ENCODE results near the gene TMEM236.

TMEM236 gene

DNA sequence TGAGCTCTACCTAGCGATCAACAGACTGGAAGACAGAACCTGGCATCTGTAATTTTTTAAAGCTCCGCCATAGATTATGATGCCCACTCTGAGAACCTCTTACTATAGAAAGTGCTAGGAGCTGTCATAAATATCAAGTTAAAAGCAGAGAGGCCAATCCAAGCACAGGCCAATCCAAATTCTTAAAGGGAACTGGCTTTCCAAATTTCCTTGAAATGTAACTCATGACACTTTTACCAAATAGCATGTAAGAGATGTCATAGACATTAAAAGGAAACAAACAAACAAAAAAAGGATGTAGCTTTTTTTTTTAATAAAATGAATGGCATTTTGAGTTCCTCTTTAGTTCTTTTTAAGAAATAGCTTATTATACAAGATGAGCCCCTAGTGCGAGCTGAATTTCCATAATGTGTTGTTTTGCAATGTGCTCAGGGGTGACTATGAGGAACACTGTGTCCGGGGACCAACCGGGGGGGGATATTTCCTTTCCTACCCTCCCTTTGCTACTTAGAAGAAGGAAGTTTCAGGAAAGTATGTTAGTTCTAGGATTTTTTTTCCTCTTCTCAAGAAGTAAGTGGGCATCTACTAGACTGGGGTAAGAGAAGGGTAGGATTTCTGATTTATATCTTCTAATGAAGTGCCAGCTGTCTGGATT is 33.4 kb downstream of the TMEM236 start:
- Histone ChIP-seq H3K9ac (ENCODE audit: low read length) (no peak overlapping the region), H3K4me3 (ENCODE audit: low read depth, low read length) (no peak overlapping the region), H3K36me3 (ENCODE audit: control insufficient read depth in 1 of 2, insufficient read depth in 2 of 2, low read length in 2 of 2) (no peaks in the 10 kb centered on the region), H3K9me3 (ENCODE audit: insufficient read depth, low read depth, low read length) (no peaks in the 10 kb centered on the region), H4K91ac (ENCODE audit: low read depth, low read length) (no peak overlapping the region), H3K18ac (ENCODE audit: low read length) (no peak overlapping the region), H2BK120ac (ENCODE audit: insufficient read depth, low read length, poor library complexity) (no peak overlapping the region), H2AK5ac (ENCODE audit: low read length) (no peak overlapping the region), H3K79me1 (ENCODE audit: low read length) (peaks cover 4% of the 10 kb centered on the region), H3K23ac (ENCODE audit: low read length) (no peak overlapping the region), H2BK5ac (ENCODE audit: low read depth, low read length, poor library complexity) (no peak overlapping the region), H3K27me3 (ENCODE audit: insufficient read depth, low read length) (no peaks in the 10 kb centered on the region), H2BK12ac (ENCODE audit: low read length) (no peak overlapping the region), H2AFZ (ENCODE audit: insufficient read depth, low read length, poor library complexity) (no peak overlapping the region), H3K4me1 (ENCODE audit: control insufficient read depth in 1 of 2, insufficient read depth in 2 of 2, low read length in 2 of 2) (peaks cover 4 to 16% of the 10 kb centered on the region in 2 experiments), H3K4me2 (ENCODE audit: low read length) (no peak overlapping the region), H3K14ac (ENCODE audit: low read length) (no peak overlapping the region), H4K8ac (ENCODE audit: low read depth, low read length) (no peak overlapping the region), H3K4ac (ENCODE audit: low read depth, low read length) (no peak overlapping the region), H4K12ac (ENCODE audit: low read depth, low read length) (no peak overlapping the region), H3K79me2 (ENCODE audit: control insufficient read depth, insufficient read depth, low read length, poor library complexity) (no peaks in the 10 kb centered on the region), H3K27ac (ENCODE audit: low read depth, low read length) (no peak overlapping the region)
- WGBS (ENCODE audit: extremely low coverage, insufficient coverage, insufficient read length): no CpG with 5 or more reads among the region's 5 CpGs
- DNase-seq: peak in 1 of 2 donors; percentile 37

DNA sequence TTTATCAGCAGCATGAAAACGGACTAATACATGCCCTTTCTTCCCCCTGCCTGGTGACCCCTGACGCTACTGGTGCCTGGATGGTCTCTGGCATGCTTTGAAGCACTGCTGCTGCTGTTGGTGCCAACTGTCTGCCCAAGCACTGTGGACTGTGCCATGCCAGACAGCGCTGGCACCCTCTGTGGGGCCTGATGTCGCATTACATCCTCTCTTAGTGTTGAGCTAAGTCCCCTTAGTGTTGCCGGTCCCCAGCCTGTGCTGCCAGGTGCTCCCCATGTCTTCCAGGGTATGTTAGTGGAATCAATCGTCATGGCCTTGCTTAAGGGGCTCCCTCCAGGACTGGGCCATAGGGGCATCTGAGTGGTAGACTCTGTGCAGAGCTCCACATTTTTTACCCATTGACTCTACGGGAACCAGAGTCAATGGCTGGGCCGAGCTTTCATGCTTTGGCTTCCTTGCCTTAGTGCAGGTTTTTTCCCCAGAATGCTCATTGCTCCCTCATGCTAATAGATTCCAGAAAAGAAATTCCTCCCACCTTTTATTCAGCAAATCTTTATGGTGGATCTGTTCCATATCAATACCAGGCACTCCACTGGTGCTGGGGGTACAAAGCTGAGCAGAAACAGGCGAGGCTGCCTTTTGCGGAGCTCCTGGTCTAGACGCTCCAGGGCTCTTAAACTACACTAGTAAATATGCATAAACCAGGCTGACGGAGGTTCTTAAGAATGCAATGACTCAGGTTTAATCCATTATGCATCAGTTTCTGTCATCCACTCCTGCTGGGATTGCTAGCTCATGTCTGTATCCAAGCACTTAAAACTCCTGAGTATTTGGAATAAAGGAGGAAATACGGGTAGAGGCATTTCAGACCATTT is 35.3 kb downstream of the TMEM236 start:
- Histone ChIP-seq H3K9me3 (ENCODE audit: insufficient read depth, low read depth, low read length) (no peaks in the 10 kb centered on the region), H4K91ac (ENCODE audit: low read depth, low read length) (no peak overlapping the region), H3K4me3 (ENCODE audit: low read depth, low read length) (no peak overlapping the region), H3K4me1 (ENCODE audit: control insufficient read depth in 1 of 2, insufficient read depth in 2 of 2, low read length in 2 of 2) (peaks cover 4 to 16% of the 10 kb centered on the region in 2 experiments), H2BK12ac (ENCODE audit: low read length) (no peak overlapping the region), H3K18ac (ENCODE audit: low read length) (peak overlapping the region; percentile 3), H3K23ac (ENCODE audit: low read length) (no peak overlapping the region), H4K8ac (ENCODE audit: low read depth, low read length) (no peak overlapping the region), H3K79me2 (ENCODE audit: control insufficient read depth, insufficient read depth, low read length, poor library complexity) (no peaks in the 10 kb centered on the region), H3K27ac (ENCODE audit: low read depth, low read length) (peak overlapping the region; percentile 61), H3K4ac (ENCODE audit: low read depth, low read length) (no peak overlapping the region), H3K9ac (ENCODE audit: low read length) (no peak overlapping the region), H4K12ac (ENCODE audit: low read depth, low read length) (no peak overlapping the region), H3K4me2 (ENCODE audit: low read length) (no peak overlapping the region), H2BK120ac (ENCODE audit: insufficient read depth, low read length, poor library complexity) (peak overlapping the region; percentile 0), H3K36me3 (ENCODE audit: control insufficient read depth in 1 of 2, insufficient read depth in 2 of 2, low read length in 2 of 2) (no peaks in the 10 kb centered on the region), H2AK5ac (ENCODE audit: low read length) (no peak overlapping the region), H3K79me1 (ENCODE audit: low read length) (peaks cover 4% of the 10 kb centered on the region), H2AFZ (ENCODE audit: insufficient read depth, low read length, poor library complexity) (no peak overlapping the region), H2BK5ac (ENCODE audit: low read depth, low read length, poor library complexity) (no peak overlapping the region), H3K14ac (ENCODE audit: low read length) (peak overlapping the region; percentile 1), H3K27me3 (ENCODE audit: insufficient read depth, low read length) (no peaks in the 10 kb centered on the region)
- peak; percentile 95 to 97 for DNase-seq
- no CpG with 5 or more reads among the region's 13 CpGs for WGBS (ENCODE audit: extremely low coverage, insufficient coverage, insufficient read length)

DNA sequence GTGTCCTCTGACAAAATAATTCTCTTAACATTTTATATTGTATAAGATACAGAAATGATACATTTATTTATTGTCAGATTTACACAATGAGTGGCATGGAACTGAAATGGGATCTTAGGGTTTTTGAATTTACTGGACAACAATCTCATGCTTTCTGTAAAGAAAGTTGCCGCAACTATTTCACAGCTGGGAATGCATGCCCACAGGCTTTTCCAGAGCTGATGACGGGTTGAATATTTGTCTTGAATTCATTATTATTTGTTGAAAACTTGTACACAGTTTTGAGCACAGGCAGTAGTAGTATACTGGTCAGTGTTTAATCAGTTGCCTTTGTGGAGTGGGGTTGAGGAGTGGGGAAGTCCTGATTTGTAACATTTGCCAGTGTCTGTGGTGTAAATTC is 36.6 kb downstream of the TMEM236 start:
- peaks cover 4% of the 10 kb centered on the region for H3K79me1 ChIP-seq (ENCODE audit: low read length)
- H3K4me2 ChIP-seq (ENCODE audit: low read length): no peak overlapping the region
- no peak overlapping the region for H3K23ac ChIP-seq (ENCODE audit: low read length)
- no peak overlapping the region for H2BK12ac ChIP-seq (ENCODE audit: low read length)
- H3K79me2 ChIP-seq (ENCODE audit: control insufficient read depth, insufficient read depth, low read length, poor library complexity): no peaks in the 10 kb centered on the region
- no peak overlapping the region for H3K27ac ChIP-seq (ENCODE audit: low read depth, low read length)
- H3K4ac ChIP-seq (ENCODE audit: low read depth, low read length): no peak overlapping the region
- H4K91ac ChIP-seq (ENCODE audit: low read depth, low read length): no peak overlapping the region
- H3K9ac ChIP-seq (ENCODE audit: low read length): no peak overlapping the region
- no peak overlapping the region for H2BK5ac ChIP-seq (ENCODE audit: low read depth, low read length, poor library complexity)
- no peak overlapping the region for H4K12ac ChIP-seq (ENCODE audit: low read depth, low read length)
- H3K18ac ChIP-seq (ENCODE audit: low read length): no peak overlapping the region
- H2AK5ac ChIP-seq (ENCODE audit: low read length): no peak overlapping the region
- no peak overlapping the region for H2BK120ac ChIP-seq (ENCODE audit: insufficient read depth, low read length, poor library complexity)
- no peaks in the 10 kb centered on the region for H3K27me3 ChIP-seq (ENCODE audit: insufficient read depth, low read length)
- H4K8ac ChIP-seq (ENCODE audit: low read depth, low read length): no peak overlapping the region
- no CpG with 5 or more reads among the region's 2 CpGs for WGBS (ENCODE audit: extremely low coverage, insufficient coverage, insufficient read length)
- peak; percentile 75 to 92 for DNase-seq
- no peaks in the 10 kb centered on the region for H3K9me3 ChIP-seq (ENCODE audit: insufficient read depth, low read depth, low read length)
- H2AFZ ChIP-seq (ENCODE audit: insufficient read depth, low read length, poor library complexity): no peak overlapping the region
- H3K4me3 ChIP-seq (ENCODE audit: low read depth, low read length): no peak overlapping the region
- H3K14ac ChIP-seq (ENCODE audit: low read length): no peak overlapping the region
- H3K36me3 ChIP-seq (ENCODE audit: control insufficient read depth in 1 of 2, insufficient read depth in 2 of 2, low read length in 2 of 2): no peaks in the 10 kb centered on the region
- peaks cover 4 to 10% of the 10 kb centered on the region in 2 experiments for H3K4me1 ChIP-seq (ENCODE audit: control insufficient read depth in 1 of 2, insufficient read depth in 2 of 2, low read length in 2 of 2)

DNA sequence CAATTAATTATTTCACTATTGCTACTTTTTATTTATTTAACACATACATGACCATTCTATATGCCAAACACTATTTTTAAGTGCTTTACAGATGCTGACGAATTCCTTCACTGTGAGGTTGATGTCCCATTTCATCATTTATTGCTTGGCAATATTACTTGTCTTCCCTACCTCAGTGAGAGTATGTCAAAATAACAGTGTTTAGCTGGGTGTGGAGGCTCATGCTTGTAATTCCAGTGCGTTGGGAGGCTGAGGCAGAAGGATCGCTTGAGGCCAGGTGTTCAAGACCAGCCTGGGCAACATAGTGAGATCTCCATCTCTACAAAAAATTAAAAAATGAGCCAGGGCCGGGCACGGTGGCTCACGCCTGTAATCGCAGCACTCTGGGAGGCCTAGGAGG is 37.4 kb downstream of the TMEM236 start:
- H3K9me3 ChIP-seq (ENCODE audit: insufficient read depth, low read depth, low read length): no peaks in the 10 kb centered on the region
- H3K79me1 ChIP-seq (ENCODE audit: low read length): peaks cover 4% of the 10 kb centered on the region
- no peak overlapping the region for H3K18ac ChIP-seq (ENCODE audit: low read length)
- H3K9ac ChIP-seq (ENCODE audit: low read length): no peak overlapping the region
- no CpG with 5 or more reads among the region's 7 CpGs for WGBS (ENCODE audit: extremely low coverage, insufficient coverage, insufficient read length)
- no peaks in the 10 kb centered on the region for H3K27me3 ChIP-seq (ENCODE audit: insufficient read depth, low read length)
- H3K79me2 ChIP-seq (ENCODE audit: control insufficient read depth, insufficient read depth, low read length, poor library complexity): no peaks in the 10 kb centered on the region
- H3K14ac ChIP-seq (ENCODE audit: low read length): no peak overlapping the region
- no peak overlapping the region for H3K4me3 ChIP-seq (ENCODE audit: low read depth, low read length)
- peaks cover 4 to 10% of the 10 kb centered on the region in 2 experiments for H3K4me1 ChIP-seq (ENCODE audit: control insufficient read depth in 1 of 2, insufficient read depth in 2 of 2, low read length in 2 of 2)
- H2AK5ac ChIP-seq (ENCODE audit: low read length): no peak overlapping the region
- no peak overlapping the region for H4K8ac ChIP-seq (ENCODE audit: low read depth, low read length)
- H4K91ac ChIP-seq (ENCODE audit: low read depth, low read length): no peak overlapping the region
- no peak overlapping the region for H2BK5ac ChIP-seq (ENCODE audit: low read depth, low read length, poor library complexity)
- no peak overlapping the region for H3K4ac ChIP-seq (ENCODE audit: low read depth, low read length)
- H3K36me3 ChIP-seq (ENCODE audit: control insufficient read depth in 1 of 2, insufficient read depth in 2 of 2, low read length in 2 of 2): no peaks in the 10 kb centered on the region
- H3K4me2 ChIP-seq (ENCODE audit: low read length): no peak overlapping the region
- no peak overlapping the region for H2AFZ ChIP-seq (ENCODE audit: insufficient read depth, low read length, poor library complexity)
- no peak overlapping the region for H2BK12ac ChIP-seq (ENCODE audit: low read length)
- H3K27ac ChIP-seq (ENCODE audit: low read depth, low read length): no peak overlapping the region
- H3K23ac ChIP-seq (ENCODE audit: low read length): no peak overlapping the region
- H2BK120ac ChIP-seq (ENCODE audit: insufficient read depth, low read length, poor library complexity): no peak overlapping the region
- H4K12ac ChIP-seq (ENCODE audit: low read depth, low read length): no peak overlapping the region
- DNase-seq: peak; percentile 52 to 71

All from trophoblast cell (in vitro differentiated cells and primary cell).